Thyroid gland (tissue), 4 donors: Measurements from ENCODE around the gene NLRC4.

Source experiments
- POLR2A ChIP-seq, 2 donors: fragments of 450-650 bp; IDR thresholded peaks; one replicate each; pipeline ENCODE4 v1.6.1; 2017; ENCODE audit warnings: antibody characterized with exemption in 2 of 2, mild to moderate bottlenecking in 2 of 2, moderate library complexity in 1 of 2
- TF ChIP-seq, protein P1 (sequence below), 6 experiments: fragments of 200-600 bp in 3 of 6; fragments of 450-650 bp in 3 of 6; sonication (generic) in 3 of 6; IDR thresholded peaks; one replicate each; pipeline ENCODE4 v1.5.1; 2016 to 2019; ENCODE audit warnings: antibody characterized with exemption in 6 of 6, mild to moderate bottlenecking in 2 of 6, inconsistent platforms in 1 of 6, moderate library complexity in 1 of 6

DNA sequence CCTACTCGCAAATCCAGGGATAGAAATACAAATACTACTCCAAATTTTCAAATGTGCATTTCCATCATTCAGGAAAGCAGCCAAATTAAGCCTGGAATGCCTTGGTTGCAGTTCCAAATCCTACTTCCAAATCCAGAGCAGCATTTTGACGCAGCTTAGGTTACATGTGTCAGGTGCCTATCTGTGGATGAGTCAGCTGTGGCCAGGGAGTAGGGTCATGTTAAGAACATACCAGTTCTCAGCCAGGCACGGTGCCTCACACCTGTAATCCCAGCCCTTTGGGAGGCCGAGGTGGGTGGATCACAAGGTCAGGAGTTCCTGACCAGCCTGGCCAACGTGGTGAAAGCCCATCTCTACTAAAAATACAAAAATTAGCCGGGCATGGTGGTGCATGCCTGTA lies 82.0 kb downstream of the NLRC4 start:
- TF ChIP-seq, protein P1, sequence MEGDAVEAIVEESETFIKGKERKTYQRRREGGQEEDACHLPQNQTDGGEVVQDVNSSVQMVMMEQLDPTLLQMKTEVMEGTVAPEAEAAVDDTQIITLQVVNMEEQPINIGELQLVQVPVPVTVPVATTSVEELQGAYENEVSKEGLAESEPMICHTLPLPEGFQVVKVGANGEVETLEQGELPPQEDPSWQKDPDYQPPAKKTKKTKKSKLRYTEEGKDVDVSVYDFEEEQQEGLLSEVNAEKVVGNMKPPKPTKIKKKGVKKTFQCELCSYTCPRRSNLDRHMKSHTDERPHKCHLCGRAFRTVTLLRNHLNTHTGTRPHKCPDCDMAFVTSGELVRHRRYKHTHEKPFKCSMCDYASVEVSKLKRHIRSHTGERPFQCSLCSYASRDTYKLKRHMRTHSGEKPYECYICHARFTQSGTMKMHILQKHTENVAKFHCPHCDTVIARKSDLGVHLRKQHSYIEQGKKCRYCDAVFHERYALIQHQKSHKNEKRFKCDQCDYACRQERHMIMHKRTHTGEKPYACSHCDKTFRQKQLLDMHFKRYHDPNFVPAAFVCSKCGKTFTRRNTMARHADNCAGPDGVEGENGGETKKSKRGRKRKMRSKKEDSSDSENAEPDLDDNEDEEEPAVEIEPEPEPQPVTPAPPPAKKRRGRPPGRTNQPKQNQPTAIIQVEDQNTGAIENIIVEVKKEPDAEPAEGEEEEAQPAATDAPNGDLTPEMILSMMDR (IDR thresholded peaks at IDR 0.05) = no peak
- no peak for TF ChIP-seq POLR2A (IDR thresholded peaks at IDR 0.05)
